HepG2 (cell line): Measurements from ENCODE around the gene SERPINA6. TPM values are rescaled to one million over a fixed set of nuclear protein-coding genes. Genes with fewer than 3 reads are reported as not detected.

Source experiments
- AHDC1 ChIP-seq: sonication (generic); formaldehyde crosslinking; IDR thresholded peaks from 2 replicates; pipeline ENCODE4 v1.5.1; 2020; ENCODE audit warnings: mild to moderate bottlenecking, missing genetic modification reagents, borderline replicate concordance
- DBP ChIP-seq: sonication (generic); formaldehyde crosslinking; IDR thresholded peaks from 2 replicates; pipeline ENCODE4 v1.4.0; 2020; ENCODE audit warnings: missing genetic modification reagents; ENCODE audit errors: not compliant biosample characterization
- ELF3 ChIP-seq: IDR thresholded peaks from 2 replicates; pipeline ENCODE4 v1.6.1; 2016; ENCODE audit warnings: missing genetic modification reagents, missing compliant biosample characterization
- GZF1 ChIP-seq: sonication (generic); formaldehyde crosslinking; IDR thresholded peaks from 2 replicates; pipeline ENCODE4 v1.5.1; 2020; ENCODE audit warnings: mild to moderate bottlenecking, missing genetic modification reagents
- IKZF4 ChIP-seq: sonication (generic); formaldehyde crosslinking; IDR thresholded peaks from 2 replicates; pipeline ENCODE4 v1.5.1; 2020; ENCODE audit warnings: borderline replicate concordance, mild to moderate bottlenecking, low read depth, missing genetic modification reagents; ENCODE audit errors: not compliant biosample characterization
- PHF5A ChIP-seq: IDR thresholded peaks from one replicate; pipeline ENCODE4 v1.6.1; 2018; ENCODE audit warnings: low read depth, missing genetic modification reagents; ENCODE audit not compliant: unreplicated experiment
- SIX1 ChIP-seq: sonication (generic); formaldehyde crosslinking; IDR thresholded peaks from 2 replicates; pipeline ENCODE4 v1.4.0; 2020; ENCODE audit warnings: missing genetic modification reagents, borderline replicate concordance
- SP140L ChIP-seq: sonication (generic); formaldehyde crosslinking; IDR thresholded peaks from 2 replicates; pipeline ENCODE4 v1.4.0; 2020; ENCODE audit warnings: missing genetic modification reagents, borderline replicate concordance
- TAF15 ChIP-seq: fragments of 200-400 bp; formaldehyde crosslinking; IDR thresholded peaks from one replicate; pipeline ENCODE4 v1.6.1; 2018; ENCODE audit warnings: mild to moderate bottlenecking, low read depth, low read length; ENCODE audit not compliant: poor library complexity, severe bottlenecking
- TCF7 ChIP-seq: sonication (generic); IDR thresholded peaks from 2 replicates; pipeline ENCODE4 v1.6.1; 2016; ENCODE audit warnings: antibody characterized with exemption, low read depth
- TFE3 ChIP-seq: IDR thresholded peaks from 2 replicates; pipeline ENCODE4 v1.6.1; 2016
- YY1 ChIP-seq: IDR thresholded peaks from 2 replicates; pipeline ENCODE4 v1.6.1; 2011; ENCODE audit warnings: low read length, low read depth, moderate library complexity, mild to moderate bottlenecking; ENCODE audit not compliant: insufficient read depth, insufficient replicate concordance
- ZBTB21 ChIP-seq: sonication (generic); formaldehyde crosslinking; IDR thresholded peaks from 2 replicates; pipeline ENCODE4 v1.4.0; 2020; ENCODE audit warnings: missing genetic modification reagents
- ZNF136 ChIP-seq: sonication (generic); formaldehyde crosslinking; IDR thresholded peaks from 2 replicates; pipeline ENCODE4 v1.8.1; 2022; ENCODE audit warnings: low read depth, mild to moderate bottlenecking, moderate library complexity, missing genetic modification reagents
- ZNF343 ChIP-seq: sonication (generic); formaldehyde crosslinking; IDR thresholded peaks from 2 replicates; pipeline ENCODE4 v1.4.0; 2020; ENCODE audit warnings: mild to moderate bottlenecking, missing genetic modification reagents
- ZNF362 ChIP-seq: sonication (generic); formaldehyde crosslinking; IDR thresholded peaks from 2 replicates; pipeline ENCODE4 v1.4.0; 2020; ENCODE audit warnings: missing genetic modification reagents, mild to moderate bottlenecking, borderline replicate concordance
- ZNF431 ChIP-seq: sonication (generic); formaldehyde crosslinking; IDR thresholded peaks from 2 replicates; pipeline ENCODE4 v1.9.0; 2022; ENCODE audit warnings: missing genetic modification reagents, low read depth, mild to moderate bottlenecking, borderline replicate concordance
- ZNF564 ChIP-seq: sonication (generic); formaldehyde crosslinking; IDR thresholded peaks from 2 replicates; pipeline ENCODE4 v1.8.1; 2023; ENCODE audit warnings: mild to moderate bottlenecking, missing genetic modification reagents
- ZNF780A ChIP-seq: sonication (generic); formaldehyde crosslinking; IDR thresholded peaks from 2 replicates; pipeline ENCODE4 v1.8.0; 2022; ENCODE audit warnings: mild to moderate bottlenecking, missing genetic modification reagents, moderate library complexity
- polyA plus RNA-seq, 8 experiments: library from polyadenylated mRNA; depleted of rRNA in 3 of 8; stranded (reverse) in 7 of 8; unstranded in 1 of 8; fragments of >200 nt; fragmentation: Illumina TruSeq in 4 of 8; extraction: Trizol in 4 of 8; gene quantifications; 2 replicates each; pipeline versions ENCODE4 v1.2.1 to v1.2.3, GENCODE V29; 2011 to 2016; ENCODE audit warnings: low read depth in 4 of 8, missing spikeins in 1 of 8, mixed read lengths in 1 of 8; ENCODE audit not compliant: insufficient read depth in 1 of 8
- total RNA-seq, 5 experiments: library from RNA; depleted of rRNA; stranded (reverse); fragments of >200 nt; fragmentation: Illumina TruSeq; extraction: Trizol; gene quantifications; 2 replicates each; pipeline ENCODE4 v1.2.3, GENCODE V29; 2016; ENCODE audit warnings: low read depth in 1 of 5

Gene SERPINA6
- total and polyA plus RNA-seq, 2 of the 13 experiments (the other 11 are each of a cell fraction or from before 2014, with no cell fraction given), result 260 to 333 TPM

GRCh38 chr14:94322648-94323570, at the start of gene SERPINA6 (continued):
- TF ChIP-seq SIX1 (peak; percentile 13), AHDC1 (no peak), ZNF780A (no peak), DBP (CRISPR knock-in tag) (no peak), ZNF136 (CRISPR knock-in tag) (no peak), GZF1 (CRISPR knock-in tag) (no peak), ELF3 (CRISPR knock-in tag) (peak; percentile 84), IKZF4 (CRISPR knock-in tag) (no peak), ZNF362 (CRISPR knock-in tag) (peak; percentile 29; the same call in 1 of the 2 replicates), ZNF564 (CRISPR knock-in tag) (no peak), TAF15 (no peak), TCF7 (no peak), PHF5A (CRISPR knock-in tag) (no peak), TFE3 (CRISPR knock-in tag) (peak; percentile 63; the same call in 1 of the 2 replicates), ZNF431 (CRISPR knock-in tag) (no peak), YY1 (peak; percentile 28), ZBTB21 (0 out of 2 replicates have a peak, but pooled peaks have one; percentile 9), ZNF343 (CRISPR knock-in tag) (0 out of 2 replicates have a peak, but pooled peaks have one; percentile 18), SP140L (CRISPR knock-in tag) (0 out of 2 replicates have a peak, but pooled peaks have one; percentile 17)
